ENCODE data around the gene KTN1. TPM values are rescaled to one million over a fixed set of nuclear protein-coding genes. Genes with fewer than 3 reads are reported as not detected.

KTN1 gene
- total RNA-seq, 1 experiment from 2014 or later = 199 TPM

- ChIA-PET CTCF (no interaction called here), POLR2A (ENCODE audit: low non-redundant PET) (no interaction called here)
- intact Hi-C loops (cut with micrococcal nuclease; ENCODE audit: unreplicated experiment) = no loop called here
- Histone ChIP-seq H3K27me3 (replicated peaks; ENCODE audit: insufficient read depth, low read depth, low read length, poor library complexity) (no peaks in the 10 kb centered on the region), H3K4me1 (ENCODE audit: insufficient read depth, low read length, poor library complexity, severe bottlenecking) (peaks cover 7% of the 10 kb centered on the region), H3K36me3 (ENCODE audit: insufficient read depth, low read length, poor library complexity, severe bottlenecking) (no peaks in the 10 kb centered on the region), H3K9me3 (ENCODE audit: low read depth, low read length, poor library complexity, severe bottlenecking) (no peaks in the 10 kb centered on the region), H3K4me3 (ENCODE audit: low read depth, low read length, poor library complexity, severe bottlenecking) (no peak overlapping the region), H3K27ac (ENCODE audit: low read depth, low read length, poor library complexity, severe bottlenecking) (no peak overlapping the region)
- no TSS peak for BruUV-seq (replicated peaks)
- DNase-seq (ENCODE audit: low spot score) = no peak
- TF ChIP-seq EZH2 (IDR thresholded peaks at IDR 0.05; ENCODE audit: borderline replicate concordance, low read depth, low read length, poor library complexity, severe bottlenecking) (no peak), CTCF (conservative IDR thresholded peaks at IDR 0.05; ENCODE audit: low read depth, low read length) (no peak)
These were observed 11.4 kb upstream of the KTN1 start for GRCh38 chr14:55568618-55569017.

GRCh38 chr14:55571125-55571889 is 8.7 kb upstream of the KTN1 start:
- BruUV-seq (replicated peaks) = no TSS peak
- intact Hi-C loops (cut with micrococcal nuclease; ENCODE audit: unreplicated experiment) = no loop called here
- Histone ChIP-seq H3K27me3 (replicated peaks; ENCODE audit: insufficient read depth, low read depth, low read length, poor library complexity) (no peaks in the 10 kb centered on the region), H3K36me3 (ENCODE audit: insufficient read depth, low read length, poor library complexity, severe bottlenecking) (no peaks in the 10 kb centered on the region), H3K4me3 (ENCODE audit: low read depth, low read length, poor library complexity, severe bottlenecking) (no peak overlapping the region), H3K9me3 (ENCODE audit: low read depth, low read length, poor library complexity, severe bottlenecking) (no peaks in the 10 kb centered on the region), H3K27ac (ENCODE audit: low read depth, low read length, poor library complexity, severe bottlenecking) (no peak overlapping the region), H3K4me1 (ENCODE audit: insufficient read depth, low read length, poor library complexity, severe bottlenecking) (peaks cover 7% of the 10 kb centered on the region)
- no peak for DNase-seq (ENCODE audit: low spot score)
- ChIA-PET POLR2A (ENCODE audit: low non-redundant PET) (interaction anchor here (0.7 kb wide), 1 partner anchor 24 kb away, joined by 3 read pairs; no protein-coding TSS in a partner anchor), CTCF (no interaction called here)
- TF ChIP-seq EZH2 (IDR thresholded peaks at IDR 0.05; ENCODE audit: borderline replicate concordance, low read depth, low read length, poor library complexity, severe bottlenecking) = no peak
- TF ChIP-seq CTCF (conservative IDR thresholded peaks at IDR 0.05; ENCODE audit: low read depth, low read length) = no peak

- Histone ChIP-seq H3K4me3 (ENCODE audit: low read depth, low read length, poor library complexity, severe bottlenecking) (no peak overlapping the region), H3K27me3 (replicated peaks; ENCODE audit: insufficient read depth, low read depth, low read length, poor library complexity) (no peaks in the 10 kb centered on the region), H3K9me3 (ENCODE audit: low read depth, low read length, poor library complexity, severe bottlenecking) (no peaks in the 10 kb centered on the region), H3K27ac (ENCODE audit: low read depth, low read length, poor library complexity, severe bottlenecking) (no peak overlapping the region), H3K36me3 (ENCODE audit: insufficient read depth, low read length, poor library complexity, severe bottlenecking) (no peaks in the 10 kb centered on the region), H3K4me1 (ENCODE audit: insufficient read depth, low read length, poor library complexity, severe bottlenecking) (peaks cover 7% of the 10 kb centered on the region)
- TF ChIP-seq CTCF (conservative IDR thresholded peaks at IDR 0.05; ENCODE audit: low read depth, low read length) (no peak), EZH2 (IDR thresholded peaks at IDR 0.05; ENCODE audit: borderline replicate concordance, low read depth, low read length, poor library complexity, severe bottlenecking) (no peak)
- ChIA-PET CTCF (no interaction called here), POLR2A (ENCODE audit: low non-redundant PET) (no interaction called here)
- intact Hi-C loops (cut with micrococcal nuclease; ENCODE audit: unreplicated experiment) = no loop called here
- no TSS peak for BruUV-seq (replicated peaks)
- no peak for DNase-seq (ENCODE audit: low spot score)
These were observed 7.4 kb upstream of the KTN1 start for GRCh38 chr14:55572578-55572977.

Data from A673 (cell line).